GM18526 (cell line): ENCODE data around the gene HOXB6.

ENCODE experiments used
- POLR2A ChIP-seq: IDR thresholded peaks from 3 replicates; pipeline ENCODE4 v1.6.1; 2011; ENCODE audit not compliant: insufficient read length; ENCODE audit errors: extremely low read depth

Gene HOXB6

GRCh38 chr17:48597778-48598631 lies 6.8 kb downstream of the HOXB6 start:
- no peak for TF ChIP-seq POLR2A

GRCh38 chr17:48597528-48597777 lies 7.3 kb downstream of the HOXB6 start:
- no peak for TF ChIP-seq POLR2A

- TF ChIP-seq POLR2A: no peak
Observed at GRCh38 chr17:48596735-48597527, 7.9 kb downstream of the HOXB6 start.

GRCh38 chr17:48596000-48596734 lies 8.6 kb downstream of the HOXB6 start:
- no peak for TF ChIP-seq POLR2A

GRCh38 chr17:48595278-48595999 lies 9.3 kb downstream of the HOXB6 start:
- TF ChIP-seq POLR2A: no peak

GRCh38 chr17:48594538-48595277 lies 10.1 kb downstream of the HOXB6 start:
- TF ChIP-seq POLR2A: no peak

- no peak for TF ChIP-seq POLR2A
Observed at GRCh38 chr17:48593840-48594537, 10.8 kb downstream of the HOXB6 start.

- TF ChIP-seq POLR2A: no peak
Observed at GRCh38 chr17:48593126-48593829, 11.5 kb downstream of the HOXB6 start, which contains the start of gene HOXB5. Gene HOXB5, minus strand, starts transcription at chr17:48593779. Its CDS starts 97 bp downstream, at chr17:48593682.

- no peak for TF ChIP-seq POLR2A
Observed at GRCh38 chr17:48592577-48592976, 12.2 kb downstream of the HOXB6 start.

GRCh38 chr17:48592057-48592514 lies 12.7 kb downstream of the HOXB6 start:
- TF ChIP-seq POLR2A: no peak

GRCh38 chr17:48591255-48592056 lies 13.3 kb downstream of the HOXB6 start:
- no peak for TF ChIP-seq POLR2A

GRCh38 chr17:48590607-48591161 lies 14.1 kb downstream of the HOXB6 start:
- TF ChIP-seq POLR2A: no peak
